Hypothalamus (tissue), 51 donors: Measurements from ENCODE around the gene PI16.
A peak's percentile ranks its signal among the peaks of the same experiment; 100 is the strongest.

ENCODE experiments used
- DNase-seq, 51 donors: peaks; one replicate each; lab custom pipeline; 2025; lab: John Stamatoyannopoulos, UW

Gene PI16

DNA sequence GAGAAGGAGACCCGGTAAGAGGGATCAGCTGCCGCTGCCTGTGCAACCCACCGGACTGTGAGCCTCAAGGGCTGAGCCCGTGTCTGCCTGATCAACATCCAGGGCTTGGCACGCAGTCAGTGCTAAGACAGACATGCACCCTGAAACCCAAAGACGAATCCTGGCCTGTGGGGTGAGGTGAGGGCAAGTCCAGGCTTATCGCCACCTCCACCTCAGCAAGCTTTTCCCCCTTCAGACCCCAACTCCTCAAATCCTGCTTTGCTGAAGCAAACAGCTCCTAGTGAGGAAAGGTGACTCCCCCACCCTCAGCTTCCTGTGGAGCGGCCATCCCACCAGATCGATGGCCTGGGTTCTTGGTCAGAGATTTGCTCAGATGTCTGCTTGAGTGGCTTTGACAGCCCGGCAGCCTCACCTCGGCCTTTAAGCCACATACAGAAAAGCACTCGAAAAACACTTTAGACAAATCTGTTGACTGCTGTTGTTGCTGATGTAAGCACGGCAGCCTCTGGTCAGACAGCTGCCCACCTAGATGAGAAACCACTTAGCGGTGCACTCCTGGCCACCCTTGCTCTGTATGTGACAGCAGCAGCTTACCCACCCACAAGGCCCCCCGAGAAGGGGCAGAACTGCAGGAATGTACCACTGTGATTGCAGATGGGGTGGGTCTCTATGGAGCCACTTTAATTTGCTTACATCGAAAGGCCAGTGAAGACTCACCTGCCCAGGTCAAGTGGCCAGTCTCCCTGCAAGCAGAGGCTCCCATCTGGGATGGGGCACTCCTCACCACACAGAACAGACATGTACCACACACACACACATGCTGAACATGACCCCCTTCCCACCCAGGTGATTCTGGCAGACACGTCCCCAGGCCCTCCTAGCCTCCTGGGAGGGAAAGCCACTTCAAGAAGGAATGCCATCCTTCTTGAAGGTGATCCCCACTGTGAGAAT, 16.6 kb downstream of the PI16 start:
- no peak for DNase-seq

- no peak for DNase-seq
Observed at GRCh38 chr6:36971921-36972673, 17.6 kb downstream of the PI16 start.

GRCh38 chr6:36973190-36973589, 18.7 kb downstream of the PI16 start:
- DNase-seq, result no peak

- DNase-seq, result no peak
Observed at GRCh38 chr6:36973647-36974046, 19.1 kb downstream of the PI16 start.

GRCh38 chr6:36975231-36976006, 20.9 kb downstream of the PI16 start:
- no peak for DNase-seq

DNA sequence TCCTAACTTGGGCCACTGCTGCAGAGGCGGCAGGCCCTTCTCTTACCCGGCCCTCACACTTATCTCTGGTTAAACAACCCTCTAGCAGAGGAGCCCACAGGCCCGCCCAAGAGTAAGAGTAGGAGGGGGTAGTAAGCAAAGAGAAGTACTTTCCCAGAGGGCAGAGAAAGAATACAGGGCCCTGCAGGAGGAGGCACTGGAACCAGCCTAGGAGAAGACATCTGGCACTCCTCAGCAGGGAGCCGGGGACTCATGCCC, 21.4 kb downstream of the PI16 start:
- no peak for DNase-seq

DNA sequence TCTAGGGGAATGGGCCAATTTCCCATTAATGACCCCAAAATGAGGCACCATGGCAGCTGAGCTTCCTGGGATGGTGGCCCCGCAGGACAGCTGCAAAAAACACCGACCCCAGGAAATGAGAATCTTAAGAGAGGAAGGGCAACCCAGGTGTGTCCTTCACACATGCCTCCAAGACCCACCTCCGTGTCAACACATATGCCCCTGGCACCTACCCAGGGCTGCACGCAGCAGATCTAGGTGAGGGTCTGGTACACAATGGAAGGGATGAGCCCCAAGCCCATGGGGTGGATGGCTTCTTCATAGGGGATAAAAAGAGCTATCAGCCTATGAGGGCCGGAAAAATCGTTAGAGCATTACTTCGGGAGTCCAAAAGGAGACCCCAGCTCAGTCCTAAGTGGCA, 22.0 kb downstream of the PI16 start:
- no peak for DNase-seq

GRCh38 chr6:36976931-36977330, 22.4 kb downstream of the PI16 start:
- DNase-seq, result no peak

DNA sequence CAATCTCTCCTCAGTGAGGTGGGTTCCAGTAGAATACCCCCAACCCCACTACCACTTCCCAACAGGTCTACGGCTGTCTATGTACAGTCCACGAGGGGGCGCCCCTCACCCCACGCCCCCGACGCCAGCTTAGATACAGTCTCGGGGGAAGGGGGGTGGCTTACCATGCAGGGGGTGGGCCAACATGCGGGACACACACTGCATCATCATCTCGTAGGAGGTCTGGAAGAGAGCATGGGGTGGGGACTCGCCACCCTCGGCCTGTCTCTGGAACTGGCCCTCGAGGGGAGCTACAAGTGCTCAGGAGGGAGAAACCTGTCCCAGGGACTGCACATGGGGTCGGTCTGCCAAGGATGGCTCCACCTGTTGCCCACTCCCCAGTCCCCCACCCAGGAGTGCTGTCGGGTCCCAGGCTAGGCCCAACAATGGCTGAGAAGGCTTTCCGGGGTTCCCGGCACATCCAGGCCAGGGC, 23.0 kb downstream of the PI16 start:
- DNase-seq, result no peak

DNA sequence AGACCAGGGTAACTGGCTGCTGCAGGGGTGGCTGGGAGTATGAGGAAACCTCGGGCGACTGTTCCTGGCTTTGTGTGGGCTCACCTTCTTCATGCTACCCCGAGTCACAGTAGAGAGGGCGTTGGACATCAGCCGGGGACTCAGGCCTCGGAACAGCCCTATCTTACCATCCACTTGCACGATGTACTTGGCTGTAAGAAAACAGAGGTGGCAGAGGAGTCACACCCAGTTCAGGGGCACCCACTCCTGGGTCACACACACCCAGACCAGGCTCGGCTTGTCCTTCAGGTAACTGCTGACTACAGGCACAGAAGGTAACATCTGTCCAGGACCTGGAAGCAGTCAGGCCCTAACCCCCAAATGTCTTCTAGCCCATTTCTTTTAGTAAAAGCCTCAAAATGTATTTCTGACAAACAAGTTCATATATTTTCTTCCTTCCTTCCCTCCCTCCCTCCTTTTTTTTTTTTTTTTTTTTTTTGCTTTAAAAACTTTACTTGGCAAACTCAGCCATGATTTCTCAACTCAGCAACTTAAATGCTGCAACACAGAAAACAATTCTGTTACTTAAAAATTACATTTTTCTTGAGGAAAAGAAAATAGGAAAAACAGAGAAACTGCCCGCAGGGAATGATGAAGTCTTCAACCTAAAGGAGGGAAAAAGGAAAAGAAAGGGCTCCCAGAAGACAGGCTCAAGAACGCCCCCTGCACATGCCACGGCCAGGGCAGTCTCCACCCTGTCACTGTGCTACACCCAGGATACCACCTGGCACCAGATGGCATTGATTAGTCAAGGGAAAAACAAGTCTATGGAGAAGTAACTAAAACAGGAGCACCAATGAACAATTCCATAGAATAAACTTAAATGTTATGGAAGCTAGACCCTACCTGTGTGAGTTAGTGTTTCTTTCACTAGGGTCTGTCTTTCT, 24.1 kb downstream of the PI16 start:
- no peak for DNase-seq

DNA sequence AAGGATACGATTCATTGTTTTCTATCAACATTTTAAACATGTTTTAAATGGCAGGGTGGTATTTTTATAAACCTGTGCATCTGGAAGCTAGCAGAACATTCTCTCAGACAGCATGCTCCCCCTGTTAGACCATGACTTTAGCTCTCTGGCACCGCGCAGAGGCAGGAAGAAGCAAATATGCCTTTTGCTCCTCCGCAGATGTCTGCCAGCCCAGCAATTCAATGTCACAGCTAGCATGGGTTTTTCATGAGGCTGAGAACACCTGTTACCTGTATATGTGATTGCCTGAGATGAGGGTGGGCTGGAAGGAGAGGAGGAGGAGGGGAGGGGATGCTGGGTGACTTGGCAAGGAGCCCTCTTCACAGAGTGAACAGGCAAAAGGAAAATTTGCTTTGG, 24.8 kb downstream of the PI16 start:
- peak in 42 of 51 donors; percentile 7 to 84 (median 48) for DNase-seq

DNA sequence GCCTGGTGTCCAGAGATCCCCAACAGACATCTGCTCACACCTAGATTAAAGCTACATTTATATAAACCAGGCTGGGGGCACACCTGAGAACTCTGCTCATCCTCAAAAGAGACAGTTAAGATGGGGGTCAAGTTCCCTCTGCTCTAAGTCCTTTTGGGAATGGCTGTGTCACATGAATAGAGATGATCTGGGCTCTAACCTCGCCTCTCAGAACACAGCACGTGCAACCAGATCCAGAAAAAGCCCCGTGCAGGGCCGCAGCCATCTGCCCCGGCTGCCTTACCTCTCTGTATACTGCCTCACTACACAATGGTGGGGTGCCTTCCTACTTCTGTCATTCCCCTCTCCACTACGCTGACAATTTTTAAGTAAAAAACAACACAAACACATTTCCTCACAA, 25.6 kb downstream of the PI16 start:
- no peak for DNase-seq

- DNase-seq, result peak in 2 of 51 donors; percentile 42 to 60
Observed at GRCh38 chr6:36980876-36981619, 26.5 kb downstream of the PI16 start.

GRCh38 chr6:36983538-36983937, 29.0 kb downstream of the PI16 start:
- DNase-seq, result no peak

DNA sequence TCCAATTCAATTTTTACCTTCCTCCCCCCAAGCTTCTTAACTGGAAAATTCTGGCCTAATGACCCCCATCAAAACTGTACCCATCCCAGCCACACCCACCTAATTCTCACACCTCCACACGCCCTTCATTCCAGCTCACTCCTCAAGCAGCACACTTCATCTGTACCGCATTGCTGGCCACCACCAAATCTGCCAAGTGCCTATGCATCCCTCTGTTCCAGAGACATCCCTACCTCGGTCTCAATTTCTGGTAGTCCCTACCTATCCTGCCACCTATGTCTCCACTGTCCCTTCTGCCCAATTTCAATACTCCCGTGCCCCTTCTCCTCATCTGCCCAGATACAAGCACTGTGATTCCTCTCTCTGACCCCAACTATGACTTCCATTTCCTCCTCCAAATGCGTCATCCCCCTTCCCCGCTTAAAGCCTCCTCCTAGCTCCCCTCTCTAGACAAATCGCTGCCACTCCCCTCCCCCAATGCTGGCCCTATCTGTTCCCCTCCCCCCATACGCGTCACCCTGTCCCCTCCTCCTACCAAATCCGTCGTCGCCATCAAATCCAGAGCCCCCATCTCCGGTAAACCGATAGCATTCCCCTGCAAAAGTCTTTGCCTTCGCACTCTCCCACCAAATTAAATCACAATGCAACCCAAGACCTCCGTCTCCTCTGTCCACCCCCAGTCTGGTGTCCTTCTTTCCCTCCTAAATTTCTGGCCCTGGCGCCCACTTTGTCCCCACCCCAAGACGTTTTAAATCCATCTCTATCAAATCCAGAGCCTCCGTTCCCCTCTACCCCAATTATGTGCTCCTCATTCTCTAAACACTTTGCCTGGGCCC, 30.3 kb downstream of the PI16 start:
- DNase-seq, result peak in 25 of 51 donors; percentile 18 to 70 (median 37)

DNA sequence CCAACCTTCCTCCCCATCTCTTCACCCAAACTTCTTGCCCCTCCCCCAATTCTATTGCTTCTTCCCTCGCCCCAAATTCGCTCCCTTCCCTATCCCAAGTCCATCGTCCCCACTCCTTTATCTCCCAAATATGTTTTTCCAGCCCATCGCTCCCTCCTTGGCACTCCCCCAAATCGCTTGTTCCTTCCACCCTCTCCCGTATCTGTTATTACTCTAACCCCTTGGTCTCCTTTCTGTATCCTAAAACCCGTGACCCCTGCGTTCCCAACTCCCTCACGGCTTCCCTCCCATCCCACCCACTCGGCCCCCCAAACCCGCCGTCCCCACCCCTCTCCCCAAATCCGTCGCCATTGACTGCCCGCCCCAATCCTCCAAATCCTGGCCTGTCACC, 30.9 kb downstream of the PI16 start:
- peak in 3 of 51 donors; percentile 33 to 36 (median 35) for DNase-seq

DNA sequence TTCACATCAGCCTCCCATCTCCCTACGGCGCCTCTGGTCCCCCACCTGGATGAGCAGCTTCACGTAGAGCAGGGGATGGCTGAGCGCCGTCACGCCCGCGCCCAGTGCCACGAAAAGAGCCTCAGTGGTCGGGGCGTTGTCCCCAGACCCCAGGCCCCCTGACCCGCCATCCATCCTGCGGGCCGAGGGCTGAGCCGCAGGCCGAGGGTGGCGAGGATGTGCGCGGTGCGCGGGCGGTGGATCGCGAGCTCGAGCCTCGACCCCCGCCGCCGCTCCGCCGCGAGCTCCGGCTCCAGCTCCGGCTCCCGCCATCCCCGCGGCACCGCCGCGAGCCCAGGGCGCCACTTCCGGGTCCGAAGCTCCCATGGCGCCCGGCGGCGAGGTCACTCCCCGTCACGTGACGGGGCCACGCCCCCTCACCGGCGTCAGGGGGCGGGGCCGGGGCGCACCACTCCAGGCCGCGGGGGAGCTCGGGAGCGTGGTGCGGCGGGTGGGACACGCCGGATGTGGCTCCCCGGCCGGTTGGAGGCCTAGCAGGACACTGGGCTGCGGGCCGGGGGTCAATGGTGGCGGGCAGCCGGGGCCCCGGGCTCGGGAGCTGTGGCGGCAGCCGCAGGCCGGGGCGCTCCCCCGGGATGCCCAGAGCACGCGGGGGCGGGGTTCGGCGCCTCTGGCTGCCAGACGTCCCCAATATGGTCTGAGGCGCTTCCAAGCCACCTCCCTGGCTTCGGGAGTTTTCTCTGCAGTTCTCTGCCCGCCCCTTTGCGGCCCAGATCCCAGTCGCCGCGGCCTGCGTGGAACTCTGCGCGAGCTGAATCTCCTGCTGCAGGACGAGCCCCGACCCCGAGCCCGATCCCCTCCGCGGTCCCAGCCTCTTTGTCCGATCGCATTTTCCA, 31.5 kb downstream of the PI16 start, which contains the start of gene MTCH1:
Gene MTCH1 (minus strand): TSS at position 389 of the 896 bp plus-strand sequence. CDS start 23 bp downstream, at position 366.
- DNase-seq, result peak; percentile 69 to 98 (median 91)
